Nephron progenitor cell (in vitro differentiated cells): ENCODE results near the gene PRRT1B.

ENCODE experiments used
- DNase-seq: peaks from one replicate; pipeline ENCODE4 v3.0.0; 2021
- H3K27ac Mint-ChIP-seq: 2 replicates; pipeline ENCODE4 v1.8.0; 2021; ENCODE audit warnings: mild to moderate bottlenecking, moderate library complexity, mixed read lengths
- H3K27me3 Mint-ChIP-seq: 2 replicates; pipeline ENCODE4 v1.8.0; 2021; ENCODE audit warnings: mild to moderate bottlenecking, low read depth, mixed read lengths; ENCODE audit not compliant: poor library complexity
- H3K36me3 Mint-ChIP-seq: 2 replicates; pipeline ENCODE4 v1.8.0; 2021; ENCODE audit warnings: low read depth, mixed read lengths
- H3K4me1 Mint-ChIP-seq: 2 replicates; pipeline ENCODE4 v1.8.0; 2021; ENCODE audit warnings: mixed read lengths
- H3K4me3 Mint-ChIP-seq: 2 replicates; pipeline ENCODE4 v1.8.0; 2021; ENCODE audit warnings: mild to moderate bottlenecking, moderate library complexity, mixed read lengths
- H3K9me3 Mint-ChIP-seq: 2 replicates; pipeline ENCODE4 v1.8.0; 2021; ENCODE audit warnings: mild to moderate bottlenecking, moderate library complexity, mixed read lengths
- CTCF ChIP-seq: fragments of 200-600 bp; sonication (generic); IDR thresholded peaks from 2 replicates; pipeline ENCODE4 v1.5.0; 2021; ENCODE audit warnings: antibody characterized with exemption

Gene PRRT1B

GRCh38 chr9:131579789-131580211 lies 34.5 kb downstream of the PRRT1B start:
- peaks cover 18% of the 10 kb centered on the region for H3K36me3 Mint-ChIP-seq
- H3K27me3 Mint-ChIP-seq, result peaks cover 2% of the 10 kb centered on the region
- no peak for DNase-seq
- H3K4me1 Mint-ChIP-seq, result peaks cover 43% of the 10 kb centered on the region
- H3K9me3 Mint-ChIP-seq, result no peaks in the 10 kb centered on the region
- H3K27ac Mint-ChIP-seq, result no peak overlapping the region
- TF ChIP-seq CTCF, result no peak
- H3K4me3 Mint-ChIP-seq, result no peak overlapping the region

- Mint-ChIP-seq H3K27ac (no peak overlapping the region), H3K4me3 (no peak overlapping the region), H3K4me1 (peaks cover 43% of the 10 kb centered on the region)
Measured at GRCh38 chr9:131580358-131580757, 35.0 kb downstream of the PRRT1B start.

DNA sequence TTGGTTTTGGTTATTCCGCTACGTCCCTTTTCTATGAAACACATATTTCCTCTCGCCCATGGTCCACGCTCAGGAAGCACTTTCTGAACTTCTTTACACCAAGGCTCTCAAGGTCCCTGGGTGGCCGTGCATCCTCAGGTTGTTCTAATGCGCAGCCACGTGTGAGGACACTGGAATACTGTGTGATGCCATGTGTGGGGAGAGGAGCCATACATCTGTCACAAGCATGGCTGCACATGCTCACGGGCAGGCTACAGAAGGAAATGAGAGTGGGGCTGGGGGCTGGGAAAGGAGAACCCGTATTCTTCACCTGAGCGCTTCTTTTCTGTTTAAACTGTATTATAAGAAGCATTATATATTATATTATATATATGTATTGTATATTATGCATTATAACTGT lies 36.7 kb downstream of the PRRT1B start:
- H3K4me3 Mint-ChIP-seq, result no peak overlapping the region
- peaks cover 36% of the 10 kb centered on the region for H3K36me3 Mint-ChIP-seq
- H3K27me3 Mint-ChIP-seq, result peaks cover 2% of the 10 kb centered on the region
- DNase-seq, result no peak
- peaks cover 43% of the 10 kb centered on the region for H3K4me1 Mint-ChIP-seq
- no peak overlapping the region for H3K27ac Mint-ChIP-seq
- TF ChIP-seq CTCF, result no peak
- H3K9me3 Mint-ChIP-seq, result peaks cover 2% of the 10 kb centered on the region

More at GRCh38 chr9:131580358-131580757, 35.0 kb downstream of the PRRT1B start:
- H3K9me3 Mint-ChIP-seq, result no peaks in the 10 kb centered on the region
- DNase-seq, result no peak
- TF ChIP-seq CTCF, result no peak
- H3K36me3 Mint-ChIP-seq, result peaks cover 20% of the 10 kb centered on the region
- peaks cover 2% of the 10 kb centered on the region for H3K27me3 Mint-ChIP-seq

DNA sequence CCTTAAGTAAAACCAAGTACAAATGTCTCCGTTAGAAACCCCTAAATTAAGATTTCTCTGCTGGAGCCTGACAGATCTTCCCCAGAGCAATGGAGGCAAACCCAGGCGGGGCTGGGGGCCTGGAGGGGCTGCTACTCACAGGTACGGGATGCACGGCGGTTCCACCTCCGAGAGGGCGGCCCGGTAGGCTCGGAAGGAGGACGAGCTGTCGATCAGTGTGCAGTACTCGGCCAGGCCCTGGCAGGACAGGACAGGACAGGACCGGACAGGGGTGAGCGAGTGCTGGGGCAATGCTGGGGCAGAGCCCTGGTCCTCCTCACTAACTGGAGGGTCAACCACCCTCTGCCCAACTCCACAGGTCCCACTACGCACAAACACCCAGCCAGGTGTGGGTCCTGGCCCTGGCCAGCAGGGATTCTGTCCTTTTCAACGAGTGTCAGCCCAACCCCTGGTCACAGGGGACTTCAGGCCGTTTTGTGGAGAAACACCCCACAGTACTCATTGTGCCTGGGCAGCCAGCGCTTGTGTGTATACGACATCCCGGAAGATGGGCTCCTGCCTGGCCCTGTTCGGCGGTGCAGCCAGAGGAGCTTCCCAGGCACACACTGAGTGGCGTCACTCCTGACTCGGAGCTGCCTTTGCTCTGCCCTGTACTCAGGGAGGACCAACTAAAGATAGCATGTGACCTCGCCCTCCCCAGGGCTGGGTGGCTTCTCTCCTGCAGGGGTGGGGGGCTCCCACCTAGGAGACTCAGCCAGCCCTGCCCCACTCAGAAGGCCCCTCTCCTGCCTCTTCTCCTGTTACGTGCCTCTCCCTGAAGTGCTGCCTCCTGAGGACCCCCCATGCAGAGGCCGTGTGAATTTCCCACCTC lies 37.4 kb downstream of the PRRT1B start:
- TF ChIP-seq CTCF, result no peak
- no peak overlapping the region for H3K27ac Mint-ChIP-seq

GRCh38 chr9:131583337-131583645 lies 38.0 kb downstream of the PRRT1B start:
- H3K27ac Mint-ChIP-seq, result no peak overlapping the region
- peaks cover 7% of the 10 kb centered on the region for H3K9me3 Mint-ChIP-seq
- no peak for DNase-seq
- H3K36me3 Mint-ChIP-seq, result peaks cover 48% of the 10 kb centered on the region
- H3K27me3 Mint-ChIP-seq, result peaks cover 2% of the 10 kb centered on the region
- H3K4me1 Mint-ChIP-seq, result peaks cover 31% of the 10 kb centered on the region
- no peak for TF ChIP-seq CTCF
- no peak overlapping the region for H3K4me3 Mint-ChIP-seq

More for the DNA sequence above, 37.4 kb downstream of the PRRT1B start:
- H3K36me3 Mint-ChIP-seq, result peaks cover 42% of the 10 kb centered on the region
- no peak overlapping the region for H3K4me3 Mint-ChIP-seq
- peaks cover 2% of the 10 kb centered on the region for H3K27me3 Mint-ChIP-seq
- no peak for DNase-seq
- H3K9me3 Mint-ChIP-seq, result peaks cover 7% of the 10 kb centered on the region
- peaks cover 36% of the 10 kb centered on the region for H3K4me1 Mint-ChIP-seq
